ENCODE measurements around the gene HMSD.

HMSD gene

DNA sequence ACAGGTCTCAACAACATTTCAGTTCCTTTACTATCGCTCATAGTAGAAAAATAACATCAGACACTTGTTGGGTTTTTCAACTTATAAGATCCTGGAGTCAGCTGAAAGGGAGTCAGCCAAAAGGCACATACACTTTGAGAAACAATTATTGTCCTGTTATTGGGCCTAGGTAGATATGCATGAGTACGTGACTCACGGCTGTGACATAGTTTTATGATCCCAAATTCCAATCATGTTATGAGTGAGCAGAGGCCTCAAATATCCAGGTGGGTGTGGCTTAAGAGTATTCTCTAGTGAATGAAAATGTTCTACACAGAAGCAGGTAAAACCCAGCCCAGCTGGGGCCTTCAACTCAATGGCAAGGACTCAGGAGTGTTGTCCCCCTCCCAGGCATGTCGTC is 47.9 kb downstream of the HMSD start:
- DNase-seq: no peak

DNA sequence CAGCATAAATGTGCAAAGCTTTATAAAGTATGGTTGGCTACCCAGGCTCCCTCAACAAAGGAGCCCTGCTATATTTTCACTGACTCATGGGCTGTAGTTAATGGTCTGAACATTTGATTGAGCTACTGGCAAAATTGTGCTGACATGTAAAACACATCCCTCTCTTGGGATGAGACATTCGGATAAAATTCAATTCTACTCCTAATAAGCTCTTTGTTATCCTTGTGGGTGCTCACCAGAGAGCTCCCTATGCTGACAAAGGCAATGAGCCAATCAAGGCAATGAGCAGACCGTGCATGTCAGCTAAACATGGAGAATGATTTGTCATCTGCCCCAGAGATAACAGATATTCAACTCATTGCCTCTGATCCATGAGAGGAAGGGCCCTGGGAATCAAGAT is 48.5 kb downstream of the HMSD start:
- no peak for DNase-seq

- DNase-seq: no peak
Measured at GRCh38 chr18:63999871-64000270, 50.8 kb downstream of the HMSD start.

GRCh38 chr18:64002581-64002980 is 53.5 kb downstream of the HMSD start:
- DNase-seq: no peak

- no peak for DNase-seq
Measured at GRCh38 chr18:64009305-64009704, 60.2 kb downstream of the HMSD start.
